Measurements from ENCODE around the gene CTNNB1. TPM values are rescaled to one million over a fixed set of nuclear protein-coding genes. Genes with fewer than 3 reads are reported as not detected.

CTNNB1 gene
- polyA plus RNA-seq, 1 donor from 2014 or later: 45.7 TPM

- H3K36me3 Mint-ChIP-seq: no peaks in the 10 kb centered on the region
- peak overlapping the region; percentile 90 to 95 (median 92) for H3K4me3 Mint-ChIP-seq
These were observed 762 bp downstream of the CTNNB1 start for GRCh38 chr3:41199866-41200668.

GRCh38 chr3:41200669-41201021 is 1.3 kb downstream of the CTNNB1 start:
- H3K4me3 Mint-ChIP-seq: peak overlapping the region; percentile 90 to 95 (median 92)
- H3K4me1 Mint-ChIP-seq: peaks cover 42 to 50% (median 48%) of the 10 kb centered on the region in 3 donors
- H3K9me3 Mint-ChIP-seq: no peaks in the 10 kb centered on the region
- H3K36me3 Mint-ChIP-seq: no peaks in the 10 kb centered on the region
- peaks cover 5% of the 10 kb centered on the region for H3K27me3 Mint-ChIP-seq
- H3K27ac Mint-ChIP-seq: peak overlapping the region; percentile 84 to 94 (median 89)

More at GRCh38 chr3:41199866-41200668, 762 bp downstream of the CTNNB1 start:
- Mint-ChIP-seq H3K4me1 (peaks cover 37 to 46% (median 45%) of the 10 kb centered on the region in 3 donors), H3K27me3 (peaks cover 6% of the 10 kb centered on the region), H3K9me3 (no peaks in the 10 kb centered on the region), H3K27ac (peak overlapping the region; percentile 60 to 94 (median 84))

- H3K27me3 Mint-ChIP-seq: no peaks in the 10 kb centered on the region
- H3K27ac Mint-ChIP-seq: peak overlapping the region; percentile 31 to 84 (median 50)
- H3K9me3 Mint-ChIP-seq: no peaks in the 10 kb centered on the region
- no peaks in the 10 kb centered on the region for H3K36me3 Mint-ChIP-seq
- peaks cover 55 to 64% (median 64%) of the 10 kb centered on the region in 3 donors for H3K4me1 Mint-ChIP-seq
- peak overlapping the region; percentile 90 to 95 (median 92) for H3K4me3 Mint-ChIP-seq
These were observed 2.9 kb downstream of the CTNNB1 start for GRCh38 chr3:41202075-41202833.

GRCh38 chr3:41202834-41203345 is 3.6 kb downstream of the CTNNB1 start:
- Mint-ChIP-seq H3K9me3 (no peaks in the 10 kb centered on the region), H3K27ac (peak overlapping the region; percentile 18 to 84 (median 31)), H3K4me3 (peak overlapping the region; percentile 90 to 95 (median 92)), H3K4me1 (peaks cover 62 to 71% (median 70%) of the 10 kb centered on the region in 3 donors), H3K27me3 (no peaks in the 10 kb centered on the region), H3K36me3 (no peaks in the 10 kb centered on the region)

GRCh38 chr3:41204369-41204768 is 5.1 kb downstream of the CTNNB1 start:
- Mint-ChIP-seq H3K9me3 (peaks cover 0 to 2% (median 0%) of the 10 kb centered on the region in 3 donors), H3K4me1 (peaks cover 72 to 85% (median 81%) of the 10 kb centered on the region in 3 donors), H3K36me3 (peaks cover 3% of the 10 kb centered on the region), H3K27me3 (no peaks in the 10 kb centered on the region), H3K4me3 (peak overlapping the region in 2 of 4 donors; percentile 4 to 37), H3K27ac (peak overlapping the region in 2 of 3 donors; percentile 8 to 25)

GRCh38 chr3:41205591-41205990 is 6.3 kb downstream of the CTNNB1 start:
- Mint-ChIP-seq H3K9me3 (peaks cover 0 to 3% (median 0%) of the 10 kb centered on the region in 3 donors), H3K27me3 (no peaks in the 10 kb centered on the region), H3K27ac (peak overlapping the region in 2 of 3 donors; percentile 7 to 13), H3K4me1 (peaks cover 76 to 83% (median 82%) of the 10 kb centered on the region in 3 donors), H3K36me3 (peaks cover 5% of the 10 kb centered on the region), H3K4me3 (peak overlapping the region in 2 of 4 donors; percentile 10 to 75)

- Mint-ChIP-seq H3K27ac (peak overlapping the region; percentile 21 to 83 (median 39)), H3K9me3 (peaks cover 0 to 3% (median 0%) of the 10 kb centered on the region in 3 donors), H3K27me3 (no peaks in the 10 kb centered on the region), H3K36me3 (peaks cover 5% of the 10 kb centered on the region), H3K4me3 (peak overlapping the region in 3 of 4 donors; percentile 46 to 76 (median 69)), H3K4me1 (peaks cover 65 to 79% (median 78%) of the 10 kb centered on the region in 3 donors)
These were observed 8.1 kb downstream of the CTNNB1 start for GRCh38 chr3:41207355-41207754.

GRCh38 chr3:41208507-41209220 is 9.4 kb downstream of the CTNNB1 start:
- H3K4me3 Mint-ChIP-seq: peak overlapping the region in 2 of 4 donors; percentile 11 to 14
- H3K36me3 Mint-ChIP-seq: peaks cover 5% of the 10 kb centered on the region
- no peaks in the 10 kb centered on the region for H3K27me3 Mint-ChIP-seq
- peaks cover 0 to 3% (median 0%) of the 10 kb centered on the region in 3 donors for H3K9me3 Mint-ChIP-seq
- H3K27ac Mint-ChIP-seq: peak overlapping the region in 2 of 3 donors; percentile 21 to 45
- H3K4me1 Mint-ChIP-seq: peaks cover 69 to 82% (median 81%) of the 10 kb centered on the region in 3 donors

GRCh38 chr3:41209646-41210045 is 10.3 kb downstream of the CTNNB1 start:
- Mint-ChIP-seq H3K36me3 (peaks cover 5% of the 10 kb centered on the region), H3K27me3 (no peaks in the 10 kb centered on the region), H3K9me3 (peaks cover 0 to 3% (median 0%) of the 10 kb centered on the region in 3 donors), H3K4me1 (peaks cover 66 to 80% (median 78%) of the 10 kb centered on the region in 3 donors), H3K4me3 (peak overlapping the region; percentile 11 to 56 (median 22)), H3K27ac (peak overlapping the region in 1 of 3 donors; percentile 72)

GRCh38 chr3:41210966-41211365 is 11.7 kb downstream of the CTNNB1 start:
- Mint-ChIP-seq H3K27ac (no peak overlapping the region), H3K4me1 (peaks cover 63 to 79% (median 77%) of the 10 kb centered on the region in 3 donors), H3K27me3 (no peaks in the 10 kb centered on the region), H3K36me3 (peaks cover 5% of the 10 kb centered on the region), H3K9me3 (peaks cover 0 to 3% (median 0%) of the 10 kb centered on the region in 3 donors), H3K4me3 (no peak overlapping the region)

- Mint-ChIP-seq H3K27ac (peak overlapping the region in 2 of 3 donors; percentile 12 to 38), H3K9me3 (peaks cover 0 to 3% (median 0%) of the 10 kb centered on the region in 3 donors), H3K36me3 (peaks cover 5% of the 10 kb centered on the region), H3K4me3 (peak overlapping the region in 2 of 4 donors; percentile 25 to 41), H3K27me3 (no peaks in the 10 kb centered on the region), H3K4me1 (peaks cover 61 to 80% (median 77%) of the 10 kb centered on the region in 3 donors)
These were observed 12.8 kb downstream of the CTNNB1 start for GRCh38 chr3:41212088-41212487.

GRCh38 chr3:41213588-41213987 is 14.3 kb downstream of the CTNNB1 start:
- no peaks in the 10 kb centered on the region for H3K27me3 Mint-ChIP-seq
- H3K36me3 Mint-ChIP-seq: peaks cover 4% of the 10 kb centered on the region
- H3K4me3 Mint-ChIP-seq: peak overlapping the region in 2 of 4 donors; percentile 53 to 61
- peak overlapping the region in 2 of 3 donors; percentile 18 to 35 for H3K27ac Mint-ChIP-seq
- H3K9me3 Mint-ChIP-seq: peaks cover 0 to 3% (median 0%) of the 10 kb centered on the region in 3 donors
- peaks cover 57 to 76% (median 75%) of the 10 kb centered on the region in 3 donors for H3K4me1 Mint-ChIP-seq

GRCh38 chr3:41216422-41216821 is 17.1 kb downstream of the CTNNB1 start:
- Mint-ChIP-seq H3K9me3 (no peaks in the 10 kb centered on the region), H3K27me3 (no peaks in the 10 kb centered on the region), H3K4me1 (peaks cover 61 to 81% (median 78%) of the 10 kb centered on the region in 3 donors), H3K27ac (peak overlapping the region in 1 of 3 donors; percentile 20), H3K36me3 (no peaks in the 10 kb centered on the region), H3K4me3 (no peak overlapping the region)

GRCh38 chr3:41216993-41217392 is 17.7 kb downstream of the CTNNB1 start:
- peak overlapping the region in 1 of 4 donors; percentile 83 for H3K4me3 Mint-ChIP-seq
- no peaks in the 10 kb centered on the region for H3K9me3 Mint-ChIP-seq
- no peaks in the 10 kb centered on the region for H3K27me3 Mint-ChIP-seq
- H3K4me1 Mint-ChIP-seq: peaks cover 63 to 81% (median 76%) of the 10 kb centered on the region in 3 donors
- H3K27ac Mint-ChIP-seq: peak overlapping the region in 2 of 3 donors; percentile 20 to 38
- H3K36me3 Mint-ChIP-seq: no peaks in the 10 kb centered on the region
